Endothelial cell of umbilical vein (primary cell): ENCODE results near the gene ZBTB43. TPM values are rescaled to one million over a fixed set of nuclear protein-coding genes. Genes with fewer than 3 reads are reported as not detected.

Experiments
- BruUV-seq: library from RNA; stranded (reverse); fragments of 400-500 nt; replicated peaks from 2 replicates; lab custom pipeline; 2021; lab: Mats Ljungman, UMichigan
- CTCF ChIA-PET: fragments of 300-600, 350-600 bp; sonication (Branson Sonifier 250); formaldehyde crosslinking; loops from one replicate; lab custom pipeline; 2021; ENCODE audit warnings: antibody characterized with exemption, inconsistent platforms; lab: Charles Lee
- POLR2A ChIA-PET: fragments of 300-600, 350-600 bp; sonication (Branson Sonifier 250); formaldehyde crosslinking; loops from one replicate; lab custom pipeline; 2021; ENCODE audit warnings: antibody characterized with exemption, inconsistent platforms; lab: Charles Lee
- DNase-seq: peaks from one replicate; pipeline ENCODE4 v3.0.0-alpha.2; 2011; ENCODE audit warnings: low read depth, low spot score
- FAIRE-seq: peaks from 2 replicates; lab custom pipeline; 2011; peaks lifted over from hg19 to GRCh38; lab: Jason Lieb, UNC
- H2AFZ ChIP-seq: 2 replicates; pipeline ENCODE4 v1.6.0; 2012; ENCODE audit warnings: low read depth, low read length, control low read depth, inconsistent platforms
- H3K27ac ChIP-seq: 2 replicates; pipeline ENCODE4 v1.5.1; 2011; ENCODE audit warnings: low read depth, mild to moderate bottlenecking, control low read depth, low read length, moderate library complexity; ENCODE audit not compliant: insufficient read depth
- H3K27me3 ChIP-seq, 2 experiments: 2 replicates each; pipeline versions ENCODE4 v1.6.0 to v1.6.1; 2011; ENCODE audit warnings: low read length in 2 of 2, mixed read lengths in 1 of 2; ENCODE audit not compliant: control insufficient read depth in 2 of 2, insufficient read depth in 2 of 2
- H3K36me3 ChIP-seq, 2 experiments: 2 replicates in 1 of 2; 3 replicates in 1 of 2; pipeline ENCODE4 v1.5.1; 2011; ENCODE audit warnings: low read length in 2 of 2, mild to moderate bottlenecking in 1 of 2, moderate library complexity in 1 of 2; ENCODE audit not compliant: control insufficient read depth in 2 of 2, insufficient read depth in 2 of 2; ENCODE audit errors: extremely low read depth in 1 of 2
- H3K4me1 ChIP-seq: 3 replicates; pipeline ENCODE4 v1.5.1; 2011; ENCODE audit warnings: mild to moderate bottlenecking, low read length; ENCODE audit not compliant: control insufficient read depth, insufficient read depth; ENCODE audit errors: extremely low read depth
- H3K4me2 ChIP-seq: 2 replicates; pipeline ENCODE4 v1.6.1; 2011; ENCODE audit warnings: low read length, control low read depth, mixed read lengths; ENCODE audit not compliant: insufficient read depth
- H3K4me3 ChIP-seq, 3 experiments: fragments of 200-600 bp in 1 of 3; sonication (generic), shearing (Covaris generic) in 1 of 3; replicated peaks in 1 of 3; 2 replicates each; pipeline ENCODE4 v1.5.1; 2011 to 2016; ENCODE audit warnings: control low read depth in 3 of 3, low read length in 3 of 3, mild to moderate bottlenecking in 2 of 3, inconsistent platforms in 1 of 3, low read depth in 1 of 3, moderate library complexity in 1 of 3; ENCODE audit not compliant: insufficient read depth in 1 of 3
- H3K79me2 ChIP-seq: 2 replicates; pipeline ENCODE4 v1.6.0; 2012; ENCODE audit warnings: low read length, inconsistent platforms; ENCODE audit not compliant: control insufficient read depth, insufficient read depth
- H3K9ac ChIP-seq: replicated peaks from 2 replicates; pipeline ENCODE3; 2011; ENCODE audit warnings: low read length, control low read depth; ENCODE audit not compliant: insufficient read depth; ENCODE audit errors: extremely low read depth
- H3K9me1 ChIP-seq: replicated peaks from 3 replicates; pipeline ENCODE4 v1.6.0; 2011; ENCODE audit warnings: mild to moderate bottlenecking, low read length; ENCODE audit not compliant: control insufficient read depth, insufficient read depth; ENCODE audit errors: extremely low read depth
- H3K9me3 ChIP-seq: replicated peaks from 2 replicates; pipeline ENCODE4 v1.5.1; 2012; ENCODE audit warnings: low read length, inconsistent platforms; ENCODE audit not compliant: control insufficient read depth, insufficient read depth
- H4K20me1 ChIP-seq: replicated peaks from 2 replicates; pipeline ENCODE3; 2011; ENCODE audit warnings: mild to moderate bottlenecking, low read length; ENCODE audit not compliant: control insufficient read depth, insufficient read depth; ENCODE audit errors: extremely low read depth
- EZH2 ChIP-seq: IDR thresholded peaks from 2 replicates; pipeline ENCODE4 v1.6.1; 2012; ENCODE audit warnings: borderline replicate concordance, low read depth, mild to moderate bottlenecking, moderate library complexity, low read length, inconsistent platforms; ENCODE audit not compliant: severe bottlenecking
- FOS ChIP-seq: IDR thresholded peaks from 2 replicates; pipeline ENCODE4 v1.6.1; 2011; ENCODE audit warnings: mild to moderate bottlenecking, low read length, moderate library complexity, borderline replicate concordance; ENCODE audit not compliant: insufficient read depth
- GATA2 ChIP-seq: IDR thresholded peaks from 2 replicates; pipeline ENCODE4 v1.7.0; 2011; ENCODE audit warnings: low read depth, mild to moderate bottlenecking, moderate library complexity, mixed read lengths, low read length; ENCODE audit not compliant: insufficient read length, insufficient read depth
- JUN ChIP-seq: IDR thresholded peaks from 2 replicates; pipeline ENCODE4 v1.6.1; 2011; ENCODE audit warnings: borderline replicate concordance, low read depth; ENCODE audit not compliant: insufficient read length, insufficient read depth
- MYC ChIP-seq: IDR thresholded peaks from one replicate; pipeline ENCODE4 v1.6.1; 2011; ENCODE audit warnings: mild to moderate bottlenecking, low read depth, low read length
- POLR2A ChIP-seq: IDR thresholded peaks from 2 replicates; pipeline ENCODE4 v1.6.1; 2012; ENCODE audit warnings: low read depth, mild to moderate bottlenecking, control low read depth, low read length
- POLR2AphosphoS5 ChIP-seq: IDR thresholded peaks from 2 replicates; pipeline ENCODE4 v1.6.1; 2012; ENCODE audit warnings: low read depth, mild to moderate bottlenecking, control low read depth, low read length, moderate library complexity; ENCODE audit not compliant: insufficient read depth
- dilution Hi-C: fragments of 300-500 bp; cut with MboI; formaldehyde crosslinking; loops from one replicate; pipeline ENCODE4 v1.15.0; 2019; ENCODE audit warnings: low sequenced_read_pairs; ENCODE audit not compliant: extremely low pct_ligation_motif_present
- intact Hi-C: fragments of 100-400 bp; cut with micrococcal nuclease; formaldehyde crosslinking; loops from one replicate; pipeline ENCODE4 v1.10.0; 2022
- polyA plus RNA-seq, 4 experiments: library from polyadenylated mRNA; depleted of rRNA in 3 of 4; stranded (reverse) in 3 of 4; unstranded in 1 of 4; fragments of >200 nt; gene quantifications; 2 replicates each; pipeline versions ENCODE4 v1.2.1 to v1.2.3, GENCODE V29; 2011 to 2012; ENCODE audit warnings: missing spikeins in 1 of 4
- total RNA-seq: library from RNA; stranded (reverse); gene quantifications from 2 replicates; pipeline ENCODE4 v1.2.3, GENCODE V29; 2021
- TF ChIP-seq, protein P1 (sequence below), 2 donors: IDR thresholded peaks; 1 replicate in 1 of 2; 2 replicates in 1 of 2; pipeline ENCODE4 v1.5.1; 2011; ENCODE audit warnings: low read length in 2 of 2, mild to moderate bottlenecking in 2 of 2, moderate library complexity in 2 of 2, control low read depth in 1 of 2, inconsistent platforms in 1 of 2, low read depth in 1 of 2; ENCODE audit not compliant: insufficient read depth in 1 of 2; ENCODE audit errors: extremely low read depth in 1 of 2
- TF ChIP-seq, protein P2 (sequence below): IDR thresholded peaks from 2 replicates; pipeline ENCODE4 v1.6.1; 2011; ENCODE audit not compliant: insufficient read depth, insufficient read length

The ZBTB43 gene
- total and polyA plus RNA-seq, 2 donors (not counting 3 experiments of a cell fraction or from before 2014, with no cell fraction given), result 3.2 to 9.0 TPM

GRCh38 chr9:126794441-126794840 is 10.4 kb upstream of the ZBTB43 start:
- Histone ChIP-seq H4K20me1 (no peaks in the 10 kb centered on the region), H3K9me3 (no peaks in the 10 kb centered on the region), H3K4me2 (no peak overlapping the region), H3K36me3 (no peaks in the 10 kb centered on the region), H2AFZ (no peak overlapping the region), H3K9me1 (no peaks in the 10 kb centered on the region), H3K9ac (no peak overlapping the region), H3K27me3 (peaks cover 8 to 9% of the 10 kb centered on the region in 2 experiments), H3K79me2 (no peaks in the 10 kb centered on the region), H3K27ac (no peak overlapping the region), H3K4me3 (no peak overlapping the region), H3K4me1 (no peaks in the 10 kb centered on the region)
- TF ChIP-seq GATA2 (no peak), POLR2A (no peak)
- ChIA-PET CTCF (interaction anchor here (1.4 kb wide), 1 partner anchor 13 kb away, joined by 7 read pairs; no protein-coding TSS in a partner anchor), POLR2A (no interaction called here)
- dilution Hi-C loops, result no loop called here
- no TSS peak for BruUV-seq
- FAIRE-seq (no peak), DNase-seq (no peak)
- intact Hi-C loops, result no loop called here

GRCh38 chr9:126796758-126797157 is 8.1 kb upstream of the ZBTB43 start:
- Histone ChIP-seq H3K4me3 (no peak overlapping the region), H3K27ac (no peak overlapping the region), H2AFZ (no peak overlapping the region), H3K27me3 (peaks cover under 1 to 9% of the 10 kb centered on the region in 2 experiments), H3K9me1 (no peaks in the 10 kb centered on the region), H4K20me1 (no peaks in the 10 kb centered on the region), H3K9me3 (no peaks in the 10 kb centered on the region), H3K9ac (no peak overlapping the region), H3K4me1 (no peaks in the 10 kb centered on the region), H3K36me3 (no peaks in the 10 kb centered on the region), H3K79me2 (no peaks in the 10 kb centered on the region), H3K4me2 (no peak overlapping the region)
- ChIA-PET POLR2A (interaction anchor here (0.5 kb wide), 1 partner anchor 39 kb away, joined by 3 read pairs; no protein-coding TSS in a partner anchor), CTCF (no interaction called here)
- FAIRE-seq (no peak), DNase-seq (no peak)
- TF ChIP-seq, protein P1, sequence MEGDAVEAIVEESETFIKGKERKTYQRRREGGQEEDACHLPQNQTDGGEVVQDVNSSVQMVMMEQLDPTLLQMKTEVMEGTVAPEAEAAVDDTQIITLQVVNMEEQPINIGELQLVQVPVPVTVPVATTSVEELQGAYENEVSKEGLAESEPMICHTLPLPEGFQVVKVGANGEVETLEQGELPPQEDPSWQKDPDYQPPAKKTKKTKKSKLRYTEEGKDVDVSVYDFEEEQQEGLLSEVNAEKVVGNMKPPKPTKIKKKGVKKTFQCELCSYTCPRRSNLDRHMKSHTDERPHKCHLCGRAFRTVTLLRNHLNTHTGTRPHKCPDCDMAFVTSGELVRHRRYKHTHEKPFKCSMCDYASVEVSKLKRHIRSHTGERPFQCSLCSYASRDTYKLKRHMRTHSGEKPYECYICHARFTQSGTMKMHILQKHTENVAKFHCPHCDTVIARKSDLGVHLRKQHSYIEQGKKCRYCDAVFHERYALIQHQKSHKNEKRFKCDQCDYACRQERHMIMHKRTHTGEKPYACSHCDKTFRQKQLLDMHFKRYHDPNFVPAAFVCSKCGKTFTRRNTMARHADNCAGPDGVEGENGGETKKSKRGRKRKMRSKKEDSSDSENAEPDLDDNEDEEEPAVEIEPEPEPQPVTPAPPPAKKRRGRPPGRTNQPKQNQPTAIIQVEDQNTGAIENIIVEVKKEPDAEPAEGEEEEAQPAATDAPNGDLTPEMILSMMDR (IDR thresholded peaks at IDR 0.05; ENCODE audit: extremely low read depth in 1 of 2, insufficient read depth in 1 of 2, low read depth in 1 of 2, low read length in 2 of 2), result no peak
- no peak for TF ChIP-seq POLR2A
- no peak for TF ChIP-seq EZH2
- no peak for TF ChIP-seq MYC
- TF ChIP-seq, protein P2, sequence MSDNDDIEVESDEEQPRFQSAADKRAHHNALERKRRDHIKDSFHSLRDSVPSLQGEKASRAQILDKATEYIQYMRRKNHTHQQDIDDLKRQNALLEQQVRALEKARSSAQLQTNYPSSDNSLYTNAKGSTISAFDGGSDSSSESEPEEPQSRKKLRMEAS, result no peak
- no peak for TF ChIP-seq GATA2
- TF ChIP-seq JUN, result no peak
- TF ChIP-seq POLR2AphosphoS5, result no peak
- TF ChIP-seq FOS, result no peak
- dilution Hi-C loops (no loop called here), intact Hi-C loops (no loop called here)
- BruUV-seq, result no TSS peak
